ENCODE measurements around the gene CCDC50. TPM values are rescaled to one million over a fixed set of nuclear protein-coding genes. Genes with fewer than 3 reads are reported as not detected.

The CCDC50 gene
- total and polyA plus RNA-seq, 2 of the 8 experiments (the other 6 are each of a cell fraction or from before 2014, with no cell fraction given), result 7.3 to 19.2 TPM

GRCh38 chr3:191327526-191327925 lies 1.7 kb upstream of the CCDC50 start:
- CTCF ChIA-PET (ENCODE audit: partially characterized antibody), result no interaction called here
- Histone ChIP-seq H2BK120ac (replicated peaks; ENCODE audit: low read depth, low read length) (no peak overlapping the region), H3K4me2 (ENCODE audit: insufficient read depth in 1 of 2, low read depth in 2 of 2, low read length in 2 of 2) (no peak overlapping the region)

More at GRCh38 chr3:191327526-191327925, 1.7 kb upstream of the CCDC50 start:
- H3K4me3 ChIP-seq (ENCODE audit: extremely low read depth in 1 of 4, insufficient read depth in 2 of 4, low read depth in 3 of 4, low read length in 4 of 4), result no peak overlapping the region
- FAIRE-seq, result no peak
- H3K9ac ChIP-seq (replicated peaks in 1 of 4; ENCODE audit: extremely low read depth in 1 of 4, low read depth in 3 of 4, low read length in 3 of 4), result no peak overlapping the region
- H4K5ac ChIP-seq (ENCODE audit: insufficient read length, low read depth, low read length), result no peak overlapping the region
- no peak overlapping the region for H3K27ac ChIP-seq (ENCODE audit: low read depth, low read length)
- 44% methylated on average over 2 of the region's 2 CpGs; no CpG with 5 or more reads in 1 of the 2 experiments for WGBS, 2 experiments (ENCODE audit: extremely low coverage in 1 of 2, insufficient coverage in 1 of 2, insufficient read length in 1 of 2, insufficient replicate concordance in 2 of 2, low coverage in 1 of 2, low lambda C conversion rate in 2 of 2, missing lambda C conversion rate in 1 of 2)
- H2BK15ac ChIP-seq (ENCODE audit: low read length), result no peak overlapping the region
- TF ChIP-seq PHF8 (conservative IDR thresholded peaks at IDR 0.05; ENCODE audit: low read depth, low read length), result no peak
- no peak for DNase-seq (ENCODE audit: low read depth in 1 of 2, low spot score in 2 of 2)
- H4K20me1 ChIP-seq (replicated peaks in 1 of 2; ENCODE audit: control insufficient read depth in 1 of 2, insufficient read depth in 2 of 2, low read length in 2 of 2), result no peaks in the 10 kb centered on the region
- peaks cover 0 to 16% of the 10 kb centered on the region in 2 experiments; a peak in 2 of 4 replicates for H3K79me2 ChIP-seq (ENCODE audit: control insufficient read depth in 1 of 2, insufficient read depth in 2 of 2, low read length in 2 of 2)
- H4K8ac ChIP-seq (ENCODE audit: extremely low read depth, insufficient read depth, low read length), result no peak overlapping the region
- H3K4me1 ChIP-seq (replicated peaks in 1 of 4; ENCODE audit: control insufficient read depth in 3 of 4, insufficient read depth in 4 of 4, low read length in 3 of 4), result peaks cover 0 to 11% (median 6%) of the 10 kb centered on the region in 4 experiments; a peak in 6 of 7 replicates
- no peak overlapping the region for H2BK20ac ChIP-seq (ENCODE audit: low read length)
- no peak overlapping the region for H2AK5ac ChIP-seq (ENCODE audit: low read depth, low read length)
- no peak overlapping the region for H3K14ac ChIP-seq (ENCODE audit: insufficient read length)
- no peak overlapping the region for H2BK5ac ChIP-seq (ENCODE audit: low read depth, low read length)
- no peaks in the 10 kb centered on the region for H3K36me3 ChIP-seq (ENCODE audit: control insufficient read depth in 2 of 4, insufficient read depth in 4 of 4, low read length in 3 of 4)
- H3K23me2 ChIP-seq (ENCODE audit: low read depth, low read length), result peaks cover 5% of the 10 kb centered on the region; the same call in 1 of the 2 replicates
- no peak overlapping the region for H4K91ac ChIP-seq (replicated peaks; ENCODE audit: insufficient read length, low read length)
- no peak overlapping the region for H2BK12ac ChIP-seq (ENCODE audit: low read depth, low read length)
- H3K79me1 ChIP-seq (ENCODE audit: low read depth, low read length), result no peaks in the 10 kb centered on the region
- POLR2A ChIA-PET (ENCODE audit: partially characterized antibody), result no interaction called here
- no peak overlapping the region for H3K56ac ChIP-seq (replicated peaks; ENCODE audit: insufficient read length, low read depth, low read length)
- peaks cover 2 to 14% (median 11%) of the 10 kb centered on the region in 4 experiments for H3K27me3 ChIP-seq (replicated peaks in 1 of 4; ENCODE audit: control insufficient read depth in 3 of 4, extremely low read depth in 1 of 4, insufficient read depth in 3 of 4, low read length in 3 of 4)
- H3K4ac ChIP-seq (replicated peaks; ENCODE audit: insufficient read length, low read depth, low read length), result no peak overlapping the region
- no peak overlapping the region for H3K23ac ChIP-seq (ENCODE audit: insufficient read length)
- H2AFZ ChIP-seq (ENCODE audit: low read length), result no peak overlapping the region
- H3K18ac ChIP-seq (ENCODE audit: extremely low read depth, low read length), result no peak overlapping the region
- H3K9me3 ChIP-seq (ENCODE audit: insufficient read depth in 2 of 2, low read depth in 1 of 2, low read length in 1 of 2), result no peaks in the 10 kb centered on the region

Data from H1 (cell line).